Panc1 (cell line): ENCODE data around the gene BICDL2. TPM values are rescaled to one million over a fixed set of nuclear protein-coding genes. Genes with fewer than 3 reads are reported as not detected.

Experiments used
- total RNA-seq: library from RNA; stranded (reverse); gene quantifications from one replicate; pipeline ENCODE4 v1.2.1, GENCODE V29; 2021; ENCODE audit not compliant: unreplicated experiment

The BICDL2 gene
- total RNA-seq, 1 experiment from 2014 or later = 0.21 TPM

Other genes with a start within 250 kb of the BICDL2 start
- 0.59 TPM for gene PRSS33, start 249.4 kb downstream of the BICDL2 start, total RNA-seq
- gene PRSS41, start 238.5 kb downstream of the BICDL2 start, total RNA-seq = not detected
- not detected for gene PRSS21, start 219.7 kb downstream of the BICDL2 start, total RNA-seq
- gene ZG16B, start 206.6 kb downstream of the BICDL2 start, total RNA-seq = 9.1 TPM
- 23.9 TPM for gene PRSS22, start 178.8 kb downstream of the BICDL2 start, total RNA-seq
- 77.3 TPM for gene FLYWCH2, start 153.7 kb downstream of the BICDL2 start, total RNA-seq
- gene FLYWCH1, start 125.0 kb downstream of the BICDL2 start, total RNA-seq = 67.9 TPM
- gene KREMEN2, start 72.7 kb downstream of the BICDL2 start, total RNA-seq = 10.8 TPM
- 51.8 TPM for gene PAQR4, start 67.6 kb downstream of the BICDL2 start, total RNA-seq
- gene PKMYT1, start 56.5 kb downstream of the BICDL2 start, total RNA-seq = 105 TPM
- gene CLDN9, start 24.0 kb downstream of the BICDL2 start, total RNA-seq = 1.6 TPM
- 1.2 TPM for gene CLDN6, start 18.8 kb downstream of the BICDL2 start, total RNA-seq
- gene TNFRSF12A, start 16.6 kb downstream of the BICDL2 start, total RNA-seq = 156 TPM
- gene HCFC1R1, start 13.0 kb downstream of the BICDL2 start, total RNA-seq = 67.3 TPM
- gene THOC6, start 12.9 kb downstream of the BICDL2 start, total RNA-seq = 56.7 TPM
- 0.67 TPM for gene MMP25, start 9.6 kb upstream of the BICDL2 start, total RNA-seq
- gene IL32, start 28.7 kb upstream of the BICDL2 start, total RNA-seq = 17.1 TPM
- gene ZSCAN10, start 62.4 kb upstream of the BICDL2 start, total RNA-seq = 0.21 TPM
- 18.3 TPM for gene ZNF205, start 75.6 kb upstream of the BICDL2 start, total RNA-seq
- 12.3 TPM for gene ZNF213, start 98.1 kb upstream of the BICDL2 start, total RNA-seq
- 0.26 TPM for gene OR1F1, start 151.3 kb upstream of the BICDL2 start, total RNA-seq
- 12.4 TPM for gene ZNF200, start 198.2 kb upstream of the BICDL2 start, total RNA-seq
- gene MEFV, start 219.7 kb upstream of the BICDL2 start, total RNA-seq = 0.46 TPM
- gene ZNF263, start 246.5 kb upstream of the BICDL2 start, total RNA-seq = 53.5 TPM